Activated naive CD4-positive, alpha-beta T cell treated with anti-CD3 and anti-CD28 coated beads, Interleukin-2, amount 10 ng/mL, durations not matched to agents 7 days and 5 days (primary cell): Measurements from ENCODE around the gene TTC23.

Experiments
- CTCF ChIA-PET: fragments of 350-600 bp; sonication (Branson Sonifier 250); formaldehyde crosslinking; loops from one replicate; lab custom pipeline; 2021; ENCODE audit warnings: antibody characterized with exemption; lab: Charles Lee
- DNase-seq: peaks from one replicate; pipeline ENCODE4 v3.0.0-alpha.2; 2020
- H3K27ac Mint-ChIP-seq: one replicate; pipeline ENCODE4 v1.8.0; 2021; ENCODE audit warnings: mild to moderate bottlenecking, moderate library complexity, mixed read lengths
- H3K27me3 Mint-ChIP-seq: one replicate; pipeline ENCODE4 v1.8.0; 2021; ENCODE audit warnings: mild to moderate bottlenecking, mixed read lengths
- H3K36me3 Mint-ChIP-seq: one replicate; pipeline ENCODE4 v1.8.0; 2021; ENCODE audit warnings: mixed read lengths
- H3K4me1 Mint-ChIP-seq: one replicate; pipeline ENCODE4 v1.8.0; 2021; ENCODE audit warnings: mixed read lengths
- H3K4me3 Mint-ChIP-seq: one replicate; pipeline ENCODE4 v1.8.0; 2021; ENCODE audit warnings: mild to moderate bottlenecking, moderate library complexity, mixed read lengths
- H3K9me3 Mint-ChIP-seq: one replicate; pipeline ENCODE4 v1.8.0; 2021; ENCODE audit warnings: mixed read lengths

Gene TTC23

GRCh38 chr15:99155961-99156443 is 93.4 kb downstream of the TTC23 start:
- no peaks in the 10 kb centered on the region for H3K27me3 Mint-ChIP-seq
- CTCF ChIA-PET: no interaction called here
- no peaks in the 10 kb centered on the region for H3K4me1 Mint-ChIP-seq
- DNase-seq: no peak
- H3K4me3 Mint-ChIP-seq: no peak overlapping the region
- no peaks in the 10 kb centered on the region for H3K36me3 Mint-ChIP-seq
- H3K9me3 Mint-ChIP-seq: no peaks in the 10 kb centered on the region
- no peak overlapping the region for H3K27ac Mint-ChIP-seq

GRCh38 chr15:99154271-99154670 is 95.1 kb downstream of the TTC23 start:
- CTCF ChIA-PET: no interaction called here
- no peaks in the 10 kb centered on the region for H3K36me3 Mint-ChIP-seq
- no peaks in the 10 kb centered on the region for H3K27me3 Mint-ChIP-seq
- no peak for DNase-seq
- H3K9me3 Mint-ChIP-seq: no peaks in the 10 kb centered on the region
- no peak overlapping the region for H3K4me3 Mint-ChIP-seq
- H3K27ac Mint-ChIP-seq: no peak overlapping the region
- H3K4me1 Mint-ChIP-seq: no peaks in the 10 kb centered on the region

- H3K36me3 Mint-ChIP-seq: no peaks in the 10 kb centered on the region
- H3K9me3 Mint-ChIP-seq: no peaks in the 10 kb centered on the region
- H3K27me3 Mint-ChIP-seq: no peaks in the 10 kb centered on the region
- H3K4me1 Mint-ChIP-seq: no peaks in the 10 kb centered on the region
- DNase-seq: no peak
- no peak overlapping the region for H3K27ac Mint-ChIP-seq
- H3K4me3 Mint-ChIP-seq: no peak overlapping the region
- CTCF ChIA-PET: no interaction called here
Measured at GRCh38 chr15:99153026-99153535, 96.3 kb downstream of the TTC23 start.

GRCh38 chr15:99151156-99151555 is 98.2 kb downstream of the TTC23 start:
- no peaks in the 10 kb centered on the region for H3K27me3 Mint-ChIP-seq
- H3K27ac Mint-ChIP-seq: no peak overlapping the region
- no peak for DNase-seq

GRCh38 chr15:99149366-99149765 is 100.0 kb downstream of the TTC23 start:
- Mint-ChIP-seq H3K27ac (no peak overlapping the region), H3K4me3 (no peak overlapping the region)
- no peak for DNase-seq

More at GRCh38 chr15:99151156-99151555, 98.2 kb downstream of the TTC23 start:
- Mint-ChIP-seq H3K4me3 (no peak overlapping the region), H3K9me3 (no peaks in the 10 kb centered on the region), H3K4me1 (no peaks in the 10 kb centered on the region), H3K36me3 (no peaks in the 10 kb centered on the region)
- CTCF ChIA-PET: no interaction called here

GRCh38 chr15:99148851-99149276 is 100.5 kb downstream of the TTC23 start:
- Mint-ChIP-seq H3K36me3 (no peaks in the 10 kb centered on the region), H3K27ac (no peak overlapping the region), H3K4me1 (no peaks in the 10 kb centered on the region), H3K4me3 (no peak overlapping the region), H3K9me3 (no peaks in the 10 kb centered on the region), H3K27me3 (no peaks in the 10 kb centered on the region)
- DNase-seq: no peak
- CTCF ChIA-PET: no interaction called here

More at GRCh38 chr15:99149366-99149765, 100.0 kb downstream of the TTC23 start:
- no peaks in the 10 kb centered on the region for H3K36me3 Mint-ChIP-seq
- no peaks in the 10 kb centered on the region for H3K27me3 Mint-ChIP-seq
- no peaks in the 10 kb centered on the region for H3K4me1 Mint-ChIP-seq
- no peaks in the 10 kb centered on the region for H3K9me3 Mint-ChIP-seq
- CTCF ChIA-PET: no interaction called here

- peaks cover 8% of the 10 kb centered on the region for H3K27me3 Mint-ChIP-seq
- H3K9me3 Mint-ChIP-seq: no peaks in the 10 kb centered on the region
- H3K36me3 Mint-ChIP-seq: no peaks in the 10 kb centered on the region
- no peaks in the 10 kb centered on the region for H3K4me1 Mint-ChIP-seq
- peak overlapping the region; percentile 49 for H3K27ac Mint-ChIP-seq
- H3K4me3 Mint-ChIP-seq: no peak overlapping the region
- no peak for DNase-seq
- CTCF ChIA-PET: no interaction called here
Measured at GRCh38 chr15:99146661-99147060, 102.7 kb downstream of the TTC23 start.

GRCh38 chr15:99145778-99146177 is 103.6 kb downstream of the TTC23 start:
- Mint-ChIP-seq H3K27ac (no peak overlapping the region), H3K36me3 (no peaks in the 10 kb centered on the region), H3K4me3 (no peak overlapping the region), H3K4me1 (no peaks in the 10 kb centered on the region), H3K27me3 (peaks cover 8% of the 10 kb centered on the region), H3K9me3 (no peaks in the 10 kb centered on the region)
- no peak for DNase-seq
- CTCF ChIA-PET: no interaction called here

- H3K27me3 Mint-ChIP-seq: peaks cover 8% of the 10 kb centered on the region
- H3K36me3 Mint-ChIP-seq: no peaks in the 10 kb centered on the region
- no peak for DNase-seq
- no peaks in the 10 kb centered on the region for H3K4me1 Mint-ChIP-seq
- H3K27ac Mint-ChIP-seq: no peak overlapping the region
- no peaks in the 10 kb centered on the region for H3K9me3 Mint-ChIP-seq
- no peak overlapping the region for H3K4me3 Mint-ChIP-seq
- CTCF ChIA-PET: no interaction called here
Measured at GRCh38 chr15:99145005-99145404, 104.4 kb downstream of the TTC23 start.

- Mint-ChIP-seq H3K4me1 (no peaks in the 10 kb centered on the region), H3K27me3 (peaks cover 8% of the 10 kb centered on the region), H3K4me3 (no peak overlapping the region), H3K36me3 (no peaks in the 10 kb centered on the region), H3K27ac (no peak overlapping the region), H3K9me3 (no peaks in the 10 kb centered on the region)
- no peak for DNase-seq
- CTCF ChIA-PET: interaction anchor here (2.0 kb wide), 1 partner anchor 38 kb away, joined by 5 read pairs; no protein-coding TSS in a partner anchor
Measured at GRCh38 chr15:99143655-99144610, 105.4 kb downstream of the TTC23 start.

GRCh38 chr15:99143242-99143641 is 106.1 kb downstream of the TTC23 start:
- H3K4me1 Mint-ChIP-seq: no peaks in the 10 kb centered on the region
- H3K27me3 Mint-ChIP-seq: peaks cover 8% of the 10 kb centered on the region
- DNase-seq: no peak
- H3K4me3 Mint-ChIP-seq: no peak overlapping the region
- H3K9me3 Mint-ChIP-seq: no peaks in the 10 kb centered on the region
- CTCF ChIA-PET: interaction anchor here (2.0 kb wide), 1 partner anchor 38 kb away, joined by 5 read pairs; no protein-coding TSS in a partner anchor
- H3K36me3 Mint-ChIP-seq: no peaks in the 10 kb centered on the region
- H3K27ac Mint-ChIP-seq: no peak overlapping the region

GRCh38 chr15:99142562-99142961 is 106.8 kb downstream of the TTC23 start:
- Mint-ChIP-seq H3K36me3 (no peaks in the 10 kb centered on the region), H3K27me3 (peaks cover 8% of the 10 kb centered on the region), H3K9me3 (no peaks in the 10 kb centered on the region), H3K4me3 (no peak overlapping the region), H3K27ac (no peak overlapping the region), H3K4me1 (no peaks in the 10 kb centered on the region)
- no peak for DNase-seq
- CTCF ChIA-PET: interaction anchor here (2.0 kb wide), 1 partner anchor 37 kb away, joined by 5 read pairs; no protein-coding TSS in a partner anchor

- H3K9me3 Mint-ChIP-seq: no peaks in the 10 kb centered on the region
- H3K4me1 Mint-ChIP-seq: no peaks in the 10 kb centered on the region
- no peak for DNase-seq
- H3K27ac Mint-ChIP-seq: no peak overlapping the region
- CTCF ChIA-PET: no interaction called here
- peaks cover 8% of the 10 kb centered on the region for H3K27me3 Mint-ChIP-seq
- no peak overlapping the region for H3K4me3 Mint-ChIP-seq
- no peaks in the 10 kb centered on the region for H3K36me3 Mint-ChIP-seq
Measured at GRCh38 chr15:99141943-99142342, 107.4 kb downstream of the TTC23 start.

- Mint-ChIP-seq H3K27ac (no peak overlapping the region), H3K9me3 (no peaks in the 10 kb centered on the region), H3K27me3 (peaks cover 8% of the 10 kb centered on the region), H3K4me1 (no peaks in the 10 kb centered on the region), H3K36me3 (no peaks in the 10 kb centered on the region), H3K4me3 (no peak overlapping the region)
- CTCF ChIA-PET: no interaction called here
- no peak for DNase-seq
Measured at GRCh38 chr15:99140590-99140989, 108.8 kb downstream of the TTC23 start.

- Mint-ChIP-seq H3K36me3 (no peaks in the 10 kb centered on the region), H3K27ac (no peak overlapping the region), H3K27me3 (peaks cover 8% of the 10 kb centered on the region), H3K9me3 (no peaks in the 10 kb centered on the region), H3K4me1 (no peaks in the 10 kb centered on the region), H3K4me3 (no peak overlapping the region)
- no peak for DNase-seq
- CTCF ChIA-PET: no interaction called here
Measured at GRCh38 chr15:99139276-99139675, 110.1 kb downstream of the TTC23 start.
